Measurements from ENCODE around the gene AQP3.
"Not testable (repeated sequence)": the region's sequence is repeated elsewhere in the genome, so short reads cannot be mapped to it uniquely, and the experiment has no call there.

AQP3 gene

GRCh38 chr9:33464045-33464636 lies 16.7 kb upstream of the AQP3 start:
- no peak for DNase-seq

- no peak for DNase-seq
Observed at GRCh38 chr9:33463151-33463550, 15.8 kb upstream of the AQP3 start.

- DNase-seq, result no peak
Observed at GRCh38 chr9:33461492-33461891, 14.1 kb upstream of the AQP3 start.

- no peak for DNase-seq
Observed at GRCh38 chr9:33460854-33461253, 13.5 kb upstream of the AQP3 start.

GRCh38 chr9:33459115-33459514 lies 11.7 kb upstream of the AQP3 start:
- DNase-seq, result no peak

- DNase-seq, result peak; percentile 69
Observed at GRCh38 chr9:33458444-33458843, 11.1 kb upstream of the AQP3 start.

GRCh38 chr9:33455945-33456344 lies 8.6 kb upstream of the AQP3 start:
- no peak for DNase-seq

- DNase-seq, result not testable (repeated sequence)
Observed at GRCh38 chr9:33455456-33455855, 8.1 kb upstream of the AQP3 start.

GRCh38 chr9:33454661-33455026 lies 7.3 kb upstream of the AQP3 start:
- not testable (repeated sequence) for DNase-seq

GRCh38 chr9:33453999-33454660 lies 6.7 kb upstream of the AQP3 start:
- no peak for DNase-seq

- no peak for DNase-seq
Observed at GRCh38 chr9:33453286-33453860, 6.0 kb upstream of the AQP3 start.

- DNase-seq, result peak; percentile 62
Observed at GRCh38 chr9:33452828-33453271, 5.5 kb upstream of the AQP3 start.

GRCh38 chr9:33450621-33451146 lies 3.3 kb upstream of the AQP3 start:
- no peak for DNase-seq

GRCh38 chr9:33449715-33450114 lies 2.3 kb upstream of the AQP3 start:
- no peak for DNase-seq

- no peak for DNase-seq
Observed at GRCh38 chr9:33447799-33448553, 583 bp upstream of the AQP3 start.

GRCh38 chr9:33446240-33446945 lies 1.0 kb downstream of the AQP3 start:
- DNase-seq, result peak; percentile 69

- no peak for DNase-seq
Observed at GRCh38 chr9:33445389-33446239, 1.8 kb downstream of the AQP3 start.

- no peak for DNase-seq
Observed at GRCh38 chr9:33443464-33444154, 3.8 kb downstream of the AQP3 start.

GRCh38 chr9:33443047-33443446 lies 4.3 kb downstream of the AQP3 start:
- DNase-seq, result no peak

- DNase-seq, result no peak
Observed at GRCh38 chr9:33442125-33442524, 5.3 kb downstream of the AQP3 start.

- DNase-seq, result no peak
Observed at GRCh38 chr9:33440609-33441008, 6.8 kb downstream of the AQP3 start.
